Measurements from ENCODE around the gene TOMM22. TPM values are rescaled to one million over a fixed set of nuclear protein-coding genes. Genes with fewer than 3 reads are reported as not detected.
A peak's percentile ranks its signal among the peaks of the same experiment; 100 is the strongest.

TOMM22 gene
- total RNA-seq, 4 donors from 2014 or later: 15.6 to 56.2 (median 36.7) TPM

DNA sequence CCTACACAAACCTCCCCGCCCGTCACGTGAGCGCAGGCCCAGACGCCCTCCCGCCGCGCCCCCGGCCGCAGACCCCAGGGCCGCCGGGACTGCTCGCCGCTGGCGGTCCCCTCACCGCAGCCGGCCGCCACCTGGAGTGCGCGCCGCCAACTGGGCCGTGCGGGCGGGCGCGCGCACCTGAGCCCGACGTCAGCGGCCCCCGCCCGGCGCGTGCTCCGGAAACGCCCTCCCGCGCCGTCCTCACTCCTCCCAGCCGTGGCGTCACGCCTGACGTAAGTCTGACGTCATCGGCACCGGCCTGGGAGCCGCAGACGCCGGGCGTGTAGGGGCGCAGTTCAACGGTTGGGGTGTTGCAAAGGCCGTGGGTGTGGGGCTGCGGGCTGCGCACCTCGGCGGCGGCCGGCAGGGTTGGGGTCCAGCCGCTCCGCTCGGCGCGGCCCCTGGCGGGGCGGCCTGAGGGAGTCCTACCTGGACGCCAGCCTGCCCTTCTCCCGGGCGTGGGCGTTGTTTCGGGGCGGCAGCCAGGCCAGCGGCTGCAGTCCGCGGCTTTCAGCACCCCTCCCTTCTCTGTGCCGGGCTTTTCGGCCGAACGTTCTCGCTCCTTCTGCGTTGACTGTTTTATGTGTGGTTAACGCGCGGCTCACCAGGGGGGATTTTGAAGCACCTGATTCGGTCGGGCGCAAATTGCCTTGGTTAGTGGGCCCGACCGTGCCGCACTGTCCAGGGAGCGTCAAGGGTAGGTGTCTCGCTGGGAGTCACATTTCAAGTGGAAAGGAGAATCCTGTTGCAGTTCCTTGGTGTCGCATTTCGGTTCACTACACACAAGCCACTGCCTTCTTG lies 19.3 kb downstream of the TOMM22 start, which contains the start of gene JOSD1:
TSS of gene JOSD1 (minus strand) at position 155 of the 840 bp plus-strand sequence. CDS start 956 bp downstream, outside the sequence.
- H3K9me3 ChIP-seq: no peaks in the 10 kb centered on the region
- H3K4me3 ChIP-seq: peak within 1 kb of the TSS; percentile 98
- peak within 1 kb of the TSS; percentile 99 for H3K27ac ChIP-seq
- H3K36me3 ChIP-seq: no peaks in the 10 kb centered on the region
- peaks cover 56% of the 10 kb centered on the region for H3K4me1 ChIP-seq
- H3K27me3 ChIP-seq: no peaks in the 10 kb centered on the region
- DNase-seq (ENCODE audit: low spot score in 2 of 2): peak; percentile 97
- TF ChIP-seq EP300 (IDR thresholded peaks at IDR 0.05) (peak; percentile 85), POLR2AphosphoS5 (IDR thresholded peaks at IDR 0.05) (peak; percentile 81 to 97 (median 83)), POLR2A (IDR thresholded peaks at IDR 0.05) (peak; percentile 50 to 91)
- TF ChIP-seq, protein P1, sequence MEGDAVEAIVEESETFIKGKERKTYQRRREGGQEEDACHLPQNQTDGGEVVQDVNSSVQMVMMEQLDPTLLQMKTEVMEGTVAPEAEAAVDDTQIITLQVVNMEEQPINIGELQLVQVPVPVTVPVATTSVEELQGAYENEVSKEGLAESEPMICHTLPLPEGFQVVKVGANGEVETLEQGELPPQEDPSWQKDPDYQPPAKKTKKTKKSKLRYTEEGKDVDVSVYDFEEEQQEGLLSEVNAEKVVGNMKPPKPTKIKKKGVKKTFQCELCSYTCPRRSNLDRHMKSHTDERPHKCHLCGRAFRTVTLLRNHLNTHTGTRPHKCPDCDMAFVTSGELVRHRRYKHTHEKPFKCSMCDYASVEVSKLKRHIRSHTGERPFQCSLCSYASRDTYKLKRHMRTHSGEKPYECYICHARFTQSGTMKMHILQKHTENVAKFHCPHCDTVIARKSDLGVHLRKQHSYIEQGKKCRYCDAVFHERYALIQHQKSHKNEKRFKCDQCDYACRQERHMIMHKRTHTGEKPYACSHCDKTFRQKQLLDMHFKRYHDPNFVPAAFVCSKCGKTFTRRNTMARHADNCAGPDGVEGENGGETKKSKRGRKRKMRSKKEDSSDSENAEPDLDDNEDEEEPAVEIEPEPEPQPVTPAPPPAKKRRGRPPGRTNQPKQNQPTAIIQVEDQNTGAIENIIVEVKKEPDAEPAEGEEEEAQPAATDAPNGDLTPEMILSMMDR (IDR thresholded peaks at IDR 0.05): no peak
- under 1% methylated on average over 30 of the region's 94 CpGs for WGBS

DNA sequence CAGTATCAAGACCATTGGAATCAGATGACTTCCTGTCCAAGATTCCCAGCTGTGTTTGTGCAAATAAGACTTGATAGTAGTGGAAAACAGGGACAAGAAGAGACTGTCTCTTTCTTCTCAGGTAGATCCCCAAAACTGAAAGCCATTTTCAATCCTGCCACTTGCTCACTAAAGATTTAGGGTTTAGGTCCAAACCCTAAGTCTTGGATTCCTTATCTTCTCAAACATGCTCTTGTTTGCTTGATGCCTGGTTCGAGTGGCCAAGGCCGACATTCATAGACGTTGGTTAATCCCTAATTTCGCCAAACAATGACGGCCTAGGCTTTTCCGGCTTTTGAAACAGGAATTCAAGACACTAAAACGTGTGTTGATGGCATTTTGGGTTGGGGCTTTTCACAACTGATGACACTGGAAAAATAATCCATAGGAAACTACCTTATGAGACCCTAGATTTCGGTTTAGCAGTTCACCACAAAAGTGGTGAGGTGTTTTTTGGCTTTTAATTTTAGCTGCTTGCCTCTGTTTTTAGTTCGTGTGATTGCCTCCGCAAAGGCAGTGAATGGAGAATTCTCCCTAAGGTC lies 23.0 kb downstream of the TOMM22 start:
- no peaks in the 10 kb centered on the region for H3K27me3 ChIP-seq
- H3K4me3 ChIP-seq: peak overlapping the region; percentile 100
- TF ChIP-seq POLR2AphosphoS5 (IDR thresholded peaks at IDR 0.05): no peak
- no peak for TF ChIP-seq POLR2A (IDR thresholded peaks at IDR 0.05)
- TF ChIP-seq, protein P1 (IDR thresholded peaks at IDR 0.05): no peak
- no peak for TF ChIP-seq EP300 (IDR thresholded peaks at IDR 0.05)
- no peak for DNase-seq (ENCODE audit: low spot score in 2 of 2)
- H3K9me3 ChIP-seq: no peaks in the 10 kb centered on the region
- 9% methylated on average over 10 of the region's 10 CpGs for whole genome bisulfite sequencing
- peaks cover 40% of the 10 kb centered on the region for H3K4me1 ChIP-seq
- peaks cover 6% of the 10 kb centered on the region for H3K36me3 ChIP-seq
- H3K27ac ChIP-seq: peak overlapping the region; percentile 87

DNA sequence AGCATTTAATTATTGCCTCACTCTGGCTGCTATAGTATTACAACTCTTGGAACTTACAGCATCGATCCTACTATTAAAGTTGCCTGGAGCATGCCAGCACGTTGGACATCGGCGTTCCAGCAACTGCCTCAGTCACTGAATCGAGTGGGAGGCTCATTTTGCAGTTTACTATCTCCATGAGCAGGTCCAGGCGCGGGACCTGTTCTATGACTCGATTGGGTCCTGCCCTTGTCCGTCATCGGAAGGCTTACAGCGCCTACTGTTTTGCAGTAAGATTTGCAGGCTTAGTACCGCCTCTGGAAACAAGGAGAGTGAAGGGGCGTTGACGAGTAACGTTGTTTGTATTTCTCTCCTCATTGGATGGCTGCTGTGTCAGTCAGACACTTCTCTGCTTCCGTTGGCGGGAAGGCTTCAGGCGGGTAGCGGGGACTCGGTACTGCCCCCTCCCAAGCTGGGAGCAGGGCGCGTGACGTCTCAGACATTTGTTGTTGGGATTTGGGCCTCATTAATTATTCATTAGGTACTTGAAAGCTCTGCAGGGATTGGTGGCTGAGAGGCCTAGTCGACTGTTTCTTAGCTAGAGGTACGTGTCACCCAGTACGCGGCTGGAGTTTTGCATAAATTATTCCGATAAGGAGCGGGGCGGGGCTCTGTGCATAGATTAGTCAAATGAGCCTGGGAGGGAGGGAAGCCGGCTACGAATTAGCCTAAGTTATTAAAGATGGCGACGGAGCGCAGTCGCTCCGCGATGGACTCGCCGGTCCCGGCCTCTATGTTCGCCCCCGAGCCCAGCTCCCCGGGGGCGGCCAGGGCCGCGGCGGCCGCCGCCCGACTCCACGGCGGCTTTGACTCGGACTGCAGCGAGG lies 23.7 kb downstream of the TOMM22 start, which contains the start of gene GTPBP1:
TSS of gene GTPBP1 (plus strand) at position 710 of the 866 bp plus-strand sequence. CDS start at position 722, 12 bp downstream.
- Histone ChIP-seq H3K9me3 (no peaks in the 10 kb centered on the region), H3K27me3 (no peaks in the 10 kb centered on the region), H3K4me3 (peak within 1 kb of the TSS; percentile 100), H3K4me1 (peaks cover 38% of the 10 kb centered on the region), H3K36me3 (peaks cover 6% of the 10 kb centered on the region), H3K27ac (peak within 1 kb of the TSS; percentile 99)
- 0% methylated on average over 37 of the region's 55 CpGs for WGBS
- TF ChIP-seq, protein P1 (IDR thresholded peaks at IDR 0.05): peak in 1 of 2 donors; percentile 14
- TF ChIP-seq POLR2A (IDR thresholded peaks at IDR 0.05) (peak; percentile 41 to 86), POLR2AphosphoS5 (IDR thresholded peaks at IDR 0.05) (peak in 2 of 3 donors; percentile 19 to 96), EP300 (IDR thresholded peaks at IDR 0.05) (no peak)
- peak; percentile 99 to 100 for DNase-seq (ENCODE audit: low spot score in 2 of 2)

DNA sequence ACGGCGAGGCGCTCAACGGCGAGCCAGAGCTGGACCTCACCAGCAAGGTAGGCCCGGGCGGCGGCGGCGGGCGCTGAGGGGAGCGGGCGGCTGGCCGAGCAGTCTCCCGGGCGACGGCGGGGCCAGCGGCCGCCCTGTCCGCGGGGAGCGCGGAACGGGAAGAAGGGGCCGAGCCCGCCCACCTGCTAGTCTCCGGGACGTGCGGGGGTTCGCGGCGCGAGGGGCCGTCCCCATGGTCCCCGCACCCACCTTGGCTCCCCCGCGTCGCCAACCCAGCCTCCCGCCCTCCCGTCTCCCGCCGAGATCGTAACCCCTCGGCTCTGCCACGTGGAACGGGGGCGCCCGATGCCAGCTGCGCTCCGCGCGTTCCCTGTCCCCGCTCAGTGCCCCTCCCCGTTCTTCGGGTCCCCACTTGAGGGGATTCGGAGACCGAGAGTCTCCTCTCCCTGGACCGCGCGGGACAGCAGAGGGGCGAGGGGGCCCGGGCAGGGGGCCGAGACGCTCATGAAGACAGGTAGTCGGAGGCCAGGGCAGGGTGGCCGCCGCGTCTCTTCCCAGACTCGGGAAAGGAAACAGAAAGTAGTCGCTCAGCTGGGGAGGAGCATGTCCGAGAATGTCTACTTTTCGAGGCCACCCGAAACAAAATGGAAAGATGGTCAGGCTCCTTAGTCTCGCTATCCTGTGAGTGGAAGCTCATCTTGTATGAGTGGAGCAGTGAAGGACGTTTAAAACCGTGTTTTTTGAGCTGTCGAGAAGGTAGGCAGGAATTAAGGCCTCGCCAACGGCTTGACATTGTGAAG lies 24.5 kb downstream of the TOMM22 start:
- WGBS: 0% methylated on average over 15 of the region's 80 CpGs
- peak in 1 of 2 donors; percentile 78 for DNase-seq (ENCODE audit: low spot score in 2 of 2)
- Histone ChIP-seq H3K4me1 (peaks cover 36% of the 10 kb centered on the region), H3K36me3 (peaks cover 6% of the 10 kb centered on the region), H3K4me3 (peak overlapping the region; percentile 100), H3K27ac (peak overlapping the region; percentile 99), H3K27me3 (no peaks in the 10 kb centered on the region), H3K9me3 (no peaks in the 10 kb centered on the region)
- TF ChIP-seq, protein P1 (IDR thresholded peaks at IDR 0.05): no peak
- TF ChIP-seq POLR2A (IDR thresholded peaks at IDR 0.05): no peak
- TF ChIP-seq POLR2AphosphoS5 (IDR thresholded peaks at IDR 0.05): no peak
- no peak for TF ChIP-seq EP300 (IDR thresholded peaks at IDR 0.05)
